KBM-7 (cell line): Measurements from ENCODE around the gene CAP2.
A peak's percentile ranks its signal among the peaks of the same experiment; 100 is the strongest.
"Not testable (repeated sequence)": the region's sequence is repeated elsewhere in the genome, so short reads cannot be mapped to it uniquely, and the experiment has no call there.

Experiments
- DNase-seq: peaks from one replicate; pipeline ENCODE4 v3.0.0-alpha.2; 2015
- in situ Hi-C: fragments of 300-500 bp; cut with MboI; formaldehyde crosslinking; loops from 2 replicates; pipeline ENCODE4 v1.14.3; 2020; ENCODE audit warnings: low sequenced_read_pairs, low pct_unique_long_range_greater_than_20kb, mixed read lengths

CAP2 gene

DNA sequence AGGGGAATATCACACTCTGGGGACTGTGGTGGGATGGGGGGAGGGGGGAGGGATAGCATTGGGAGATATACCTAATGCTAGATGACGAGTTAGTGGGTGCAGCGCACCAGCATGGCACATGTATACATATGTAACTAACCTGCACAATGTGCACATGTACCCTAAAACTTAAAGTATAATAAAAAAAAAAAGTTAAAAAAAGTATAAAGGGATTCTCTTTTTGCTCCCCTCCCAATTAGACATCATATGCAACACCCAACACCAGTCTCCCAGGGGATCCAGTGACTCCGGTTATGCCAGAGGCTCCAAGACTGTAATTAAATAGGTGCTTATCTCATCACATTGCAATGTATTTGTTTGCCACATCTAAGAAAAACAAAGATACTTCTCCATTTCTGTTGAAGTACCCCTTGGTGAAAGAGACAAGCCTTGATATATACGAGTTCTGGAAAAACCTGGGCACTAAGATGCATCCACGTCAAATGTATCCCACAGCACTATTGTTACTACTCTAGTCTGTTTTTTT, 35.3 kb downstream of the CAP2 start:
- in situ Hi-C loops, DNase-seq: not testable (repeated sequence)

DNA sequence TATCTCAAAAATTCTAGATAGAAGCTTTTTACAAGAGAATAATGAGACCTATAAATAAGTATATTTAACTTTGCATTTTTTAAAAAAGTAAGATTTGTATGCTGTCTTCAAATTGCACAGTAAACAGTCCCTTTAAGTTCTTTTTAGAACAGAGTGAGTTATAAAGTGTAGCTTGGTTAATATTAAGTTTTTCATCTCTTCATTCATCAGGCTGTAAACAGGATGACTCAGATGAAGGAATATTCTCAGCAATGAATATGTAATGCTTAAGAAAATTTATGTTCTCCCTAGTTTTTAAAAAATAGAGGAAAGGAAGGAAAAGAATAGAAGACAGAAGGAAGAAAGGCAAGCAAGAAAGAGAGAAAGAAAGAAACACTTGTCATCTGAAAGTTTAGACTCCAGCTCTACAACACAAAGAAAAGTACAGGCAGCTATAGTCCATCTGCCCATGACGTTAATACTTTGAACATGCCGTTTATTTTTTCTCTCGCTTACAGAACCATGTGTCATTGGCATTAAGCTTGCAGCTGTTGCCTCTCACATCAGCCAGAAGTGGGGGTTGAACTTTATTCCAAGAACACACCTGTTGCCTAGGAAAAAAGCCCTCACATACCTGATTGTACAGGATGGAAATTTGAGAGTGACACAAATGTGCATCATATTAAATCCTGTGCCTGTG, 36.1 kb downstream of the CAP2 start:
- no peak for DNase-seq
- in situ Hi-C loops: no loop called here

DNA sequence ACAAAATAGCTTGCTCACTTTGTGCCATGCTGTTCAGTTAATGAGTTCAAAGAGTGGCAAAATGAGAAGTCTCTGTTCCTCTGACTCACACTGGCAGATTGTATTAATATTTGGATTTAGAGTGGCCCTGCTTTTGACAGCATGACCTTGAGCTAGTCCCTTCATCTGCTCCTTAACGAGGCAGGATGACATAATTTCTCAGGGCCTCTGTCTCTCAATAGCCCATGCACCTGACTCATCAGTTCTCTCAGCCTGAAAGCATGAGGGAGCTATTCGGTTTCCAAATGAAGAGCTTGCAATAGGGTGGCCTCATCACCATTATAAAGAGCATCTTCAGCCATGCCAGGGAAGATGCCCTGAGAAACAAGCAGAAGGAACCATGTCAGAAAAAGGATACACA, 38.2 kb downstream of the CAP2 start:
- DNase-seq: no peak
- in situ Hi-C loops: no loop called here

DNA sequence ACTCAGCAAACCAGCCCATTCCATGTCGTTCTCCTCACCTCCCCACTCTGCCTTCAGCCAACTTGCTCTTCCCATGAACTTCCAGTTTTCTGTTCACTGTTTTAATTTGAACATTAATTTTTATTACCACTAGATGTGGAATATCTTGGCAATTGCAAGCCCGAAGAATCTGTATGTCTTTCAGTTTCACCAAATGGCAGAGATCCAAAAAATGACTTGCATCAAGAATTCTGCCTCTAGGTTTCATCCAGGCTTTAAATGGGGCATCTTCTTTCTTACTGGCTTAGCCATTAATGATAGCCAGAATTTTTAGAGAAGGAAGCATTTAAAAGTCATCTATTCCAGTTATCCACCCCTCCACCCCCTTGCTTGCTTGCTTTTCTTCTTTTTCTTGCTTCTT, 39.0 kb downstream of the CAP2 start:
- in situ Hi-C loops: no loop called here
- DNase-seq: no peak

DNA sequence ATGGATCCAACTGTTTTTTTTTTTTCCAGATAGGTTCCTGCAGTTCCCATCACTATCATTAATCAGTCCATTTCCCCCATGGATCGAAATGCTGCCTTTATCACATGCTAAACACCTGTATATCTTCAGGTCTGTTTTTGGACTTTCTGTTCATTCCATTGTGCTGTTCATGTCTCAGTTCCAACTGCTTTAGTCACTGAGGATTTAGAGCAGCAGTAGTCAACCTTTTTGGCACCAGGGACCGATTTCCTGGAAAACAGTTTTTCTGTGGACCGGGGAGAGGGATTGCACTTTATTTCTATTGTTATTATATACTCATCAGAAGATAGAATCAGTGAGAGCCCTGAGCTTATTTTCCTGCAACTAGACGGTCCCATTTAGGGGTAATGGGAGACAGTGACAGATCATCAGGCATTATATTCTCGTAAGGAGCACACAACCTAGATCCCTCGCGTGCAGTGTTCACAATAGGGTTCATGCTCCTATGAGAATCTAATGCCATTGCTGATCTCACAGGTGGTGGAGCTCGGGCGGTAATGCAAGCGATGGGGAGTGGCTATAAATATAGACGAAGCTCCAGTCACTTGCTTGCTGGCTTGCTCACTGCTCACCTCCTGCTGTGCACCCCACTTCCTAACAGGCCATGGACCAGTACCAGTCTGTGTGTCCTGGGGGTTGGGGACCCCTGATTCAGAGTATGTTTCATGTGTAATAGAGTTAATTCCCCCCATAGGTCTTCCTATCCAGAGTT, 46.0 kb downstream of the CAP2 start:
- no peak for DNase-seq
- in situ Hi-C loops: no loop called here

DNA sequence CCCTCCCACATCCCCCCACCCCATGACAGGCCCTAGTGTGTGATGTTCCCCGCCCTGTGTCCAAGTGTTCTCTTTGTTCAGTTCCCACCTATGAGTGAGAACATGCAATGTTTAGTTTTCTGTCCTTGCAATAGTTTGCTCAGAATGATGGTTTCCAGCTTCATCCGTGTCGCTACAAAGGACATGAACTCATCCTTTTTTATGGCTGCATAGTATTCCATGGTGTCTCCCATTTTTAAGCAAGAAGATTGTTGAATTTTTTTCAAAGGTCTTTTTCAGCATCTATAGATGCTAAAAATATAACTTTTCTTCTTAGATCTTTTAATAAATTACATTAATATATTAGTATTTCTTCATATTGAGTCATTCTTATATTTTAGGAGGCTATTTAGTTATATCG, 47.4 kb downstream of the CAP2 start:
- DNase-seq, in situ Hi-C loops: not testable (repeated sequence)

DNA sequence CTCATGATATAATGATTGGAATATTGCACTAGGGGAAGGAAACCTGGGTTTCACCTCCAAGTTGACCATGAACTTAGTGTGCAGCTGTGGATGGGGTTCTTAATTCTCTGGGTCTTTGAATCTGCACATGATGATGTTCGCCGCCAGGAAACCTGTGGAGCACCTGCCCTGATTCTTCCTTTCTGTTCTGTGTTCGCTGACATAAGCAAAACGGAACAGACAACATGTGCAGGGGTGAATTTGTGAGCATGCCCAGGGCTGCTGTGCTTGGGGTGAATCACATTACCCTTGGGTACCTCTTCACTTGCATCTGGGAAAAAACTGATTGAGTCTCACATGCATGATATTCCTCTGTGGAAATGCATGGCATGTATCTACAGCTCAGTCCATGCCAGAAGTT, 48.8 kb downstream of the CAP2 start:
- no peak for DNase-seq
- in situ Hi-C loops: no loop called here

DNA sequence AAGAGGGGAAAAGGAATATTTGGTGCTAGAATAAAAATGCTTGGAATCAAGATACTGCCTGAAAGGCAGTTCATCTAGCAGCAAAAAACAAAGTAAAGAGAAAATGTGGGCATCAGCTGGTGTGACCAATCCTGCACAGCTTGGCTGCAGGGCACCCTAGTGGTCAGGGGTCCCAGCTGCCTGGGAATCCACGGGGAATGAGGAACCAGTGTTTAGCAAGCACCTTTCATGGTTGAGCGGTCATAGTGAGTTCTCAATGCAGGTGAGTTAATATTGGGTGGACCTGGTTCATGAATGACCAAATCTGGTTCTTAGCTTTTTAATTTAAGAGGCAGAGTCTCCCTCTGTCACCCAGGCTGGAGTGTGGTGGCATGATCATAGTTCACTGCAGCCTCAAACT, 53.3 kb downstream of the CAP2 start:
- DNase-seq: no peak
- in situ Hi-C loops: no loop called here

DNA sequence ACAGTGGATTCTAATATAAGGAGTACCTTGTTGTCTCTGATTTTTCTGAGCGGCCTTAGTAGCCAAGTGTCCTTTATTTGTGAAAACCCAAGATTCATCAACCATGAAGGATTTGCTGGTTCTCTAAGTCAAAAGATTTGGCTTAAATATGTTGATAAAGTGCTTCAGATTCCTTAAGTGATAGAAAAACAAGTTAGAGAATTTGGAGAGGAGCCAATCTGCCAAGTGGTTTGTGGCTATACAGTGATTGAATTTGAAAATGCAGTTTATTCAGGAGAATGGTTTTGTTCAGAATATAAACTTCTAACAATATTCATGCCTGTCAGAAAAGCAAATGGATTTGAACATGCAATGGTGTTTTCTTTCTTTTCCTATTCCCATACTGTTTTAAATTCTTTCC, 54.8 kb downstream of the CAP2 start:
- no peak for DNase-seq
- in situ Hi-C loops: no loop called here

DNA sequence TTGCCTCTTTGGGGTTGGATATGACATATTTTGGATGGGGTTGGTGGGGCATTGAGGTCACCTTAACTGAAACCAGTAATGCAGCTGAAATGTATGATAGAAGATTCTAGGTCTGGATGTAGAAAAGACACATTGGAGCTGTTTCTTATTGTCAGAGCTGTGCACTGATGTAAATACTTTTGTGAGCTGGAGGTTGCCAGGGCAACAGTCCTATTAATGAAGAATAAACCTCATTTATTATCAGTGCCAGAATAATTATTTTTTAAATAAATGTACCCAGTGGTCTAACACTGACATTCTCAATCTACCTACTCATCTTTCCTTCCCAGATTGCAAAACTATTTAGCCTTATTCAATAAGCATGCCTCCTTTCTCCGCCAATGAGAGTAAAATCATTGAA, 57.0 kb downstream of the CAP2 start:
- in situ Hi-C loops: no loop called here
- no peak for DNase-seq

DNA sequence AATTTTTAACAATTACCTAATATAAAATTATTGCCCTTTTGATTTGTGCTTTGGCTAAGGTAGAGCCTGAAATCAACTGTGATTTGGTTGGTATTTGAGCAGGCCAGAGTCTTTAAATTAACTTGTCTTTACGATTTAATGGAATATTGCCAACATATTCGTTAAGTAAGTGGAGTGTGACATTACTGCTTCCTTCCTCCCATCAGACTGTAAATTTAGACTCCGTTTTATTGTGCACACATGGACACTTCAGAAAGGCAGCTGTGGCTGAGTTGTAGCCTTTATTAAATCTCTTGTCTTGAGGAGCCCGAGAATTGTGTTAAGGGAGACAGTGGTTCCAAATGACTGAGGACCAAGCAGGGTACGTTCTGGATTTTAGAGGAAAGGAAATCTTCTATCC, 57.4 kb downstream of the CAP2 start:
- DNase-seq: peak; percentile 20
- in situ Hi-C loops: no loop called here

DNA sequence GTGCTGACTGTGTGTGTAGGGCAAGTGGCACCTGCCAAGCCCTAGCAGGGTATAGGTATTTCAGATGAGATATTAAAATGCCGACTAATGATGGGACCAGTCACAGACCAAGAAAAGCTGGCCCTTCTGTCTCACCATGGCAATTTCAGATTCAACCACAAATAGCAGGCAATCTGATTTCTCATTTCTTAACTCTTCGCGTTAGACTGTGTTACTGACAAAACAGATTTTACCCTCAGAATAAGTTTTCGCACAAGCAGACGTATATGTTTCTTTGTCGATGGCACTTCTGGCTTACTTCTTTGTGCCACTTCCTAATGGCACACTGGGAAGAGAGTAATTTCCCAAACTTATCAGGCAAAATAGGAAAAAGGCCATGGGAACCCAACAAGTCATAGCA, 58.7 kb downstream of the CAP2 start:
- in situ Hi-C loops: no loop called here
- no peak for DNase-seq

DNA sequence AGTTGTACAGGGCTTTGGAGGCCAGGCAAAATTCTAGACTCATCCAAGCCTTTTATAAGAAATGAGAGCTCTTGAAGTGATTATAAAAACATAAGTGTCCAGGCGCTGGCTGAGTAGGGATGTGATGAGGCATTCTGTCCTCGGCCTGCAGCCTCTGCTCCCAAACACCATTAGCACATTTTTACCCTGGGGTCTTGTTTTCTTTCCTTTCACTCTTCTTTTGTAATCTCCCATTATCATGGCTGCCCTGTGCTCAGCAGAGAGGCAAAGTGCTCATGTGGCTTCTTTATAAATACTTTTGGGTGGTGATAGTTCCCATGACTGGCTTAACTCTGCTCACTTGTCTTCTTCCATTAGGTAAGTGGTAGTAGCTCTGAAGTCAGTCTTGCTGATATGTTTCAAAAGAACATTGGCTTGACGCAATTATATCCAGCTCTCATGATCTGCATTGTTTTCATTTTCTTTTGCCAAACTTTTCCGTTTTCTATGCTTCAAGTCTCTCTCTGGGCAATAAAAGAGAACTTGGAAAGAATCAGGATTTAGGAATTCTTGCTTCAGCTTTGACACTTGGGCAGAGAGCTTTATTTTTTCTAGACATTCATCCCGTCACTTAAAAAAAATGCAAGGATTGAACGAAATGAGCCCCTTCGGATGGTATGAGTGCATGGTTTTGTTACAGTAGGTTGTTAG, 61.1 kb downstream of the CAP2 start:
- no peak for DNase-seq
- in situ Hi-C loops: no loop called here

DNA sequence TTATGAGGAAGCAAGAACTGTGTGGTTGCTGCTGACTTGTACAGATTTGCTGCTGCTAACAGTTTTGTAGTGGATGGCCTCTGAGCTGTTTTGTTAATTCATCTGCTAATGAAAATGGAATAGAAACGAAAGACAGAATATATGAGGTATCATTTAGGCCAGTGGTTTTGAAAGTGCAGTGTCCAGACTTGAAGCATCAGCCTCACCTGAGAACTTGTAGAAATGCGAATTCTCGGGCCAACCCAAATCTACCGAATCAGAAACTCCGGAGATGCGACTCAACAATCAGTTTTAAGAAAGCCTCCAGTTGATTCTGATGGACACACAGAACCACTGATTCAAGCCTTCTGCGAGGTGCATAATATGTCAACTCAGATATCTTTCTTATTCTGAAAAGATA, 62.5 kb downstream of the CAP2 start:
- DNase-seq: no peak
- in situ Hi-C loops: no loop called here

DNA sequence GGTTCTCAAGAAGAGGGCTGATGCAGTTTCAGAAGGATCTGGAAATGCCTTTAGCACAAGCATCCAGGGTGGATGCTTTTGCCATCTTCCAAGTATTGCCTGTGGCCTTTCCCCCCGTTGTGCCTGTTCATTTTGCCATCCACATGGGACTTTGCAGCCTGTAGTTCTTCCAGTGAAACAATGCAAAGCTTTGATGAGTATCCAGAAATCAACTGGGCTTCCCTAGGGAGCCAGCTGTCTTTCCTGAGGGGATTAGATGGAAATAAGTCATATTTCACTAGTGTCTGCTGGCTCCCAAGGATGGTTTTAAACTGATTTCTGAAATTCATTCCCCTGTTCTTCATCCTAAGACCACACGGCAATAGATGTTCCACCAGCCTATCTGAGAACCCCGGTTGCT, 63.3 kb downstream of the CAP2 start:
- in situ Hi-C loops: no loop called here
- DNase-seq: no peak

DNA sequence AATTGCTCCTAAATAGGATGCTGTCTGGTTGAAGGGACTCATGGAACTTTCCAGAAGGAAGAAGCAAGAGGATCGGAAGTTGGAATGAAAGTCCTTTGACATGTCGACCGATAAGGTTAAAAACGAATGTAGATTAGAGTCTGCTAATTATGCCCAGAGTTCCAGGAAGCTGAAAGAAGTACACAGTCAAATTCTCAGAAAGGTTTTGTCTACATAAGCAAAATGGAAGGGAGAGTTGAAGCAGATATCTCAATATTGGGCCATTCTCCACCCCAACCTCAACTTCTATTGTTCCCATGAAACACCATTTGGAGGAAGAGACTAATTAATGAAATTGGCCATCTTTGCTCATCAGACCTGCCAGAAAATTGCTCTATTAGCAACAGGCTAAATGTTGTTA, 64.0 kb downstream of the CAP2 start:
- DNase-seq: no peak
- in situ Hi-C loops: no loop called here

DNA sequence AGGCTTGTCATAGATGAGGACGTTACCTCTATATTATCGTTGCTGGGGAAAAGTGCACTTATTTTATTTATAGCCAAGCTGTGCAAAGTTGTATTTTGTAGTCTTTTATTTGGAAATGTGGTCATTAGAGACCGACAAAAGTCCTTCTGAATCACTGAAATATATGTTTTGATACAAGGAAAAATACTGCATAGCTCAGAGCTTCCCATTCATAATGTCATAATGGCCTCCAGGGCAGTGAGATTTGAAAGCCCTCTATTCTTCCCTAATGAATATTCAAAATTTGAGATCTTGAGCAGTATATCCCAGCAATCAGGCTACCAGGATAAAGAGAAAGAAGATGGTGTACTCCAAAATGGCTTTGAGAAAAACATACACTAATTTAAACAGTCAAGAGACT, 64.6 kb downstream of the CAP2 start:
- in situ Hi-C loops: no loop called here
- no peak for DNase-seq

DNA sequence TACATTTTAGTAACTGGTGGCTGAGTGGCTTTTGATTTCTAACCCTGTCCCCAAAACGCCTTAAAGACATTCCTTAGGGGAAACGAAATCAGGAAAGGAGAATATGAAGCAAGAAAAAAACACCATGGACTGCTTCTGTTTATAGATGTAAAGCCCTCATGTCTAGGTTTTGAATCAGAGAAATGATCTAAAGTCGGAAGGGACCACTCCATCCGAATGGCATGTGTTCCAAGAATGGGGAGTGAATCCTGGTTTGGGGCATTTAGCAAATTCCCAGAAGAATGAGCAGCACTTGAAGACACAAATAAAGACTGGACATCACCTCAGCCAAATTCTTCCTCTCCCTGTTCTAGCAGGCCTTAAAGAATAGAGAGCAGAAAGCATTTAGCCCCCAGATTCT, 65.6 kb downstream of the CAP2 start:
- in situ Hi-C loops: no loop called here
- DNase-seq: no peak

DNA sequence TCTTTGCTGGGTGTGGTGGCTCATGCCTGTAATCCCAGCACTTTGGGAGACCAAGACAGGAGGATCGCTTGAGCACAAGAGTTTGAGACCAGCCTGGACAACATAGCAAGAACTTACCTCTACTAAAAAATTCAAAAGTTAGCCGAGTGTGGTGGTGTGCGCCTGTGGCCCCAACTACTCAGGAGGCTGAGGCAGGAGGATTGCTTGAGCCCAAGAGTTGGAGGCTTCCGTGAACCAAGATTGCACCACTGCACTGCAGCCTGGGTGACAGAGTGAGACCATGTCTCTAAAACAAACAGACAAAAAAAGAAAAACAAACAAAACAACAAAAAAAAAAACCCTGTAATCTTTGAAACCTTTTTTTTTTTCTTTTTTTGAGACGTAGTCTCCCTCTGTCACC, 67.5 kb downstream of the CAP2 start:
- DNase-seq: no peak
- in situ Hi-C loops: no loop called here

DNA sequence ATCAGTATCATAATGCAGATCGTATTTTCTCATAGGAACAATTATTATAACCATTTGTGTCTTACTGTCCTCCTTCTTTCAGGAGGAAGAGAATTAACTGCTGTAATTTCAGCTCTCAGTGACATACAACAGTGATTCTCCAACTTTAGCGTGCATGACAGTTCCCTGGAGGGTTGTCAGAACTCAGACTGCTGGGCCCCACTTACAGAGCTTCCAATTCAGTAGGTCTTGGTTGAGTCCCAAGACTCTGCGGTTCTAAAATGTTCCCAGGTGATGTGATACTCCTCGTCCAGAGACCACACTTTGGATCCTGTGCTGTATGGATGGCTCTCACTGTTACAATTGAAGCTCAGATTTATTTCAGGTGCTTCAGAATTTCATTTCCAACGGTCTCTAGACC, 72.8 kb downstream of the CAP2 start:
- no peak for DNase-seq
- in situ Hi-C loops: no loop called here
